ENCODE data around the gene SLC41A3. TPM values are rescaled to one million over a fixed set of nuclear protein-coding genes. Genes with fewer than 3 reads are reported as not detected.

Gene SLC41A3
- total and polyA plus RNA-seq, 10 of the 15 experiments (the other 5 are each of a cell fraction or from before 2014, with no cell fraction given): 8.3 to 29.5 (median 16.7) TPM

DNA sequence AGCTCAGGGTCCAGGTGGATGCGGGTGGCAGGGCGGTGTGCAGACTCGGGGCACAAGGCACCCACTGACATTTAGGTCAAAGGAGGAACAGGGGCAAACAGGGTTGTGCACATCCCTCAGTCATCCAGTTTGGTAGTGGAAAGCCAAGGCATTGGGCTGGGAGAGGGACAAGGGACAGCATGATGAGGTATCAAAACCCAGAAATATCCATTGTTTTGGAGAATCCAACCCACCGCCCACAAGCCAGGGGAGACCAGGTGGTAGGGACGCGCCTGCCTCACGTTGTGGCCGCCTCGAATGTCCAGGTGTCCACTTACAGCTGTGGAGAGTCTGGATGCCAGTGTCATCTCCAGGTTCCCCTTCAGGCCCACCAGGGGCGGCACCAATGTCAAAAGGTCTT lies 33.3 kb downstream of the SLC41A3 start (continued):
- TF ChIP-seq, protein P1, sequence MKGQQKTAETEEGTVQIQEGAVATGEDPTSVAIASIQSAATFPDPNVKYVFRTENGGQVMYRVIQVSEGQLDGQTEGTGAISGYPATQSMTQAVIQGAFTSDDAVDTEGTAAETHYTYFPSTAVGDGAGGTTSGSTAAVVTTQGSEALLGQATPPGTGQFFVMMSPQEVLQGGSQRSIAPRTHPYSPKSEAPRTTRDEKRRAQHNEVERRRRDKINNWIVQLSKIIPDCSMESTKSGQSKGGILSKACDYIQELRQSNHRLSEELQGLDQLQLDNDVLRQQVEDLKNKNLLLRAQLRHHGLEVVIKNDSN (IDR thresholded peaks at IDR 0.05; ENCODE audit: borderline replicate concordance, extremely low read length, insufficient read depth, low read depth, low read length): no peak
- TF ChIP-seq CREB1 (IDR thresholded peaks at IDR 0.05; ENCODE audit: low read depth): no peak
- no peak for TF ChIP-seq FOXK2 (IDR thresholded peaks at IDR 0.05)
- no peak for TF ChIP-seq SIN3A (IDR thresholded peaks at IDR 0.05; ENCODE audit: low read depth, low read length)

DNA sequence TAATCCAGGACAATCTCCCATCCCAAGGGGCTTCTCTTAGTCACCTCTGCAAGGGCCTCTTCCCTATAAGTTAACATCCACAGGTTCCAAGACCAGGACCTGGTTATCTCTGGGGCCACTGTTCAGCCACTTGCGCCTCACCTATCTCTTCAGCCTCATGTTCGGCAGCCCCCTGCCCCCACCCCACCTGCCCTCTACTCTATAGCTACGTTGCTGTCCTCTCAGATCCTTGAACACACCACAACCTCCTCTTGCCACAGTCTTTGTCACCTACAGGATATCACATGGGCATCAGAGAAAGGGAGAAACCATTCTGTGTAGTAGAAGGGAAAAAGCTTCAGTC lies 33.9 kb downstream of the SLC41A3 start:
- ChIA-PET SMC1A (ENCODE audit: uncharacterized antibody, unreplicated experiment) (no interaction called here), RAD21 (ENCODE audit: unreplicated experiment) (no interaction called here), CTCF (no interaction called here), POLR2A (no interaction called here)
- ATAC-seq (no peak), FAIRE-seq (no peak), DNase-seq (ENCODE audit: low read depth, low spot score) (no peak)
- Histone ChIP-seq H4K20me1 (ENCODE audit: control insufficient read depth, insufficient read depth) (no peaks in the 10 kb centered on the region), H3K9me3 (replicated peaks; ENCODE audit: control insufficient read depth, insufficient read depth, low read length) (no peaks in the 10 kb centered on the region), H3K4me1 (ENCODE audit: control insufficient read depth, insufficient read depth, low read length) (peaks cover 9% of the 10 kb centered on the region), H2AFZ (ENCODE audit: control insufficient read depth, low read depth, low read length) (no peak overlapping the region), H3K79me2 (ENCODE audit: control insufficient read depth, insufficient read depth, low read length) (no peaks in the 10 kb centered on the region), H3K9ac (ENCODE audit: control insufficient read depth, insufficient read depth, low read length) (no peak overlapping the region), H3K27me3 (replicated peaks in 1 of 2; ENCODE audit: control insufficient read depth in 2 of 2, insufficient read depth in 2 of 2, low read length in 1 of 2) (no peaks in the 10 kb centered on the region), H3K4me2 (ENCODE audit: control insufficient read depth, insufficient read depth) (no peak overlapping the region), H3K36me3 (ENCODE audit: control insufficient read depth in 2 of 2, insufficient read depth in 2 of 2, low read length in 1 of 2) (no peaks in the 10 kb centered on the region), H3K4me3 (no peak overlapping the region), H3K27ac (ENCODE audit: control insufficient read depth, insufficient read depth) (no peak overlapping the region)
- BruUV-seq (replicated peaks): no TSS peak
- in situ Hi-C loops (cut with MboI) (no loop called here), intact Hi-C loops (cut with micrococcal nuclease; ENCODE audit: unreplicated experiment) (no loop called here)
- TF ChIP-seq TAF1 (IDR thresholded peaks at IDR 0.05; ENCODE audit: borderline replicate concordance, low read depth, low read length): no peak
- no peak for TF ChIP-seq ZZZ3 (IDR thresholded peaks at IDR 0.05; ENCODE audit: control insufficient read depth, insufficient read length, low read depth)
- no peak for TF ChIP-seq HCFC1 (IDR thresholded peaks at IDR 0.05; ENCODE audit: low read length)
- TF ChIP-seq, protein P2, sequence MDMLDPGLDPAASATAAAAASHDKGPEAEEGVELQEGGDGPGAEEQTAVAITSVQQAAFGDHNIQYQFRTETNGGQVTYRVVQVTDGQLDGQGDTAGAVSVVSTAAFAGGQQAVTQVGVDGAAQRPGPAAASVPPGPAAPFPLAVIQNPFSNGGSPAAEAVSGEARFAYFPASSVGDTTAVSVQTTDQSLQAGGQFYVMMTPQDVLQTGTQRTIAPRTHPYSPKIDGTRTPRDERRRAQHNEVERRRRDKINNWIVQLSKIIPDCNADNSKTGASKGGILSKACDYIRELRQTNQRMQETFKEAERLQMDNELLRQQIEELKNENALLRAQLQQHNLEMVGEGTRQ (IDR thresholded peaks at IDR 0.05; ENCODE audit: borderline replicate concordance, low read depth, low read length): no peak
- TF ChIP-seq RCOR1 (conservative IDR thresholded peaks at IDR 0.05; ENCODE audit: low read depth, low read length): no peak
- WGBS (ENCODE audit: insufficient coverage, insufficient replicate concordance, low lambda C conversion rate, missing lambda C conversion rate): 80% methylated on average over 3 of the region's 3 CpGs
